Middle frontal gyrus (tissue), 1 donor: Measurements from ENCODE around the gene LTA4H.

Source experiments
- DNase-seq: peaks from one replicate; pipeline ENCODE4 v3.0.0-alpha.2; 2015; ENCODE audit warnings: low spot score; ENCODE audit errors: extremely low spot score

LTA4H gene

DNA sequence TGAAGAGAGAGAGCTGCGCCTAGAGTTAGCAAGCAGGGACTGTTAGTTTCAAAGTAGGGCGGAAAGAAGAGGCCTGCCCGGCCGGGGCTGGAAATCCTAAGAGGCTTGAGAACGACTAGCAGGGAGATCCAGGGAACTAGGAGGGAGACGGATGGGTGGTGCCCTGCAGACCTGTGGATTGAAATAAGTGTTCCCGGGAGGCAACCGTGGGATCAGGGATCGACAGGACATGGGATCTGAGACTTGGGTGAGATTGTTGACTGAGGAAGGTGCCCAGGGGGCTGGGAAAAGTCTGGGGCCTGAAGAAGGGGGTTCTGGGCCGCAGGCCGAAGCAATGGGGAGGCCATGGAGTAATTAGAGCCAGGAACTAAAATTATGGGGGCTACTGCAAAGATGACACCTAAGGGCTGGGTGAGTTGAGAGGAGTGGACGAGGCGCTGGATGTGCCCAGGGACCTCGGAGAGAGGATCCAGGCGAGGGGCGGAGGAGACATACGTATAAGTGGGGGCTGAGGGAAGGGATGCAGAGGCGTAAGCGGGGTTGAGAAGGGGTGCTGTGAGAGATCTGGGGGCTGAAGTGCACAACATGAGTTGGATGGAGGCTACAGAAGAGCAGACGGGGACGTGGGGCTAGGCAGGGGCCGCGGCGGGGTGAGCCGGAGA lies 635 bp downstream of the LTA4H start:
- DNase-seq: no peak

DNA sequence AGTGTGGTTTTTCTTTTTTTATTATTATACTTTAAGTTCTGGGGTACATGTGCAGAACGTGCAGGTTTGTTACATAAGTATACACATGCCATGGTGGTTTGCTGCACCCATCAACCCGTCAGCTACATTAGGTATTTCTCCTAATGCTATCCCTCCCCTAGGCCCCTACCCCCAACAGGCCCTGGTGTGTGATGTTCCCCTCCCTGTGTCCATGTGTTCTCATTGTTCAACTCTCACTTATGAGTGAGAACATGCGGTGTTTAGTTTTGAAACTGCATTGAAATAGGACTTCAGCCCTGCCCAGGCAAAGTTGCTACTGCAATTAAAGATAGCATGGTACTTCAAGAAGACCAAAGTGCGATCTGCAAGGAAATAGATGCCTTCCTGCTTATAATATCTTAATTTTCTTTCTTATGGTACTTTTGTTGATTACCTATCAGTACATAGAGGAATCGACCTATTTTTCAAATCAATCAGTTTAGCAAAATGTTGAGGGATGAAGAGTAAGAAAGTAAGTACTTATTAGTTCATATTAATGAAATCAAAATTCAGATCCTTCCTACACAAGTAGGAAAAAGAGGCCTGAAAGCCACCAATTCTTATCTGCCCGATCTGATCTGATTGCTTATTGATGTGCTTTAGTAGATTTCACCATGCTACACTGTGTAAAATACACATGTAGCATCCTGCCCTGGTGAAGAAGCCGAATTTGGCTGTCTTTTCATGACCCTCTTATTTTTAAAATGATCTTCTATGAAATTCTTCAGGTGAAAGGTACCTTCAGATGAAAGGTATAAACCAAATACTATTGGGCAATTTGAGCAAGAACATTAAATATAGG lies 1.6 kb downstream of the LTA4H start:
- no peak for DNase-seq

DNA sequence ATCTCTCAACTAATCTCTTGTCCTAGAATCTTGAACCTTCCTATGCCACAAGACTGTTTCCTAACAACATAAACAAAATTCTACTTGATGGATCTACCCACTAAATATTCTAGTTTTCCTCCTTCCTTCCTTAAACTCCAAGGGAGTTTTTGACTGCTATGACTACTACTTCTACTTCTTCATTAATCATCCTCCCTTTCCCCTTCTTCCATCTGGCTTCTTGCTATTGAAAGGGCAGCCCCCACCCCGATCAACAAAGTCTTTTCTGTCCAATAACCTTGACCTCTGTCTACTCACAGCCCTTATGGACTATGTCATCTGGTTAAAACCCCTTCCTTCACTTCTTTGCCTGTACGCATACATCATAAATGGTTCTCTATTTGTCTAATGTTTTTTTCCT lies 5.6 kb downstream of the LTA4H start:
- DNase-seq: no peak

DNA sequence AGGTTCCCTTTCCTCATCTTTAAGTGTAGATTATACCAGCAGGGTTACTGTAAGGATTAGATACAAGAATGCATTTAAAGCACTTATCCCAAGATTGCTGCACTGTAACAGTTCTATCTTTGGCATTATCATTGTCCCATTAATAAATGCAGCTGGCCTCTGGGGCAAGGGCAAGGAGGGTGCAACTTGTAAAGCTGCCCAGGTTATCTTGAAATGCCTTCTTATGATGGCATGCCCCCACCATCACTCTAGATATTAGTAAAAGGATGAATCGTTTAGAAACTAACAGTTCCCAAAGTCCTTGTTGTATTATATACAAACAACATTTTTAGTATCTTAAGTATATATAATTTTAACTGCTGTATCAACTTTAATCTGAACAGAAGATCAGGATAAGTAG lies 6.8 kb downstream of the LTA4H start:
- DNase-seq: no peak

DNA sequence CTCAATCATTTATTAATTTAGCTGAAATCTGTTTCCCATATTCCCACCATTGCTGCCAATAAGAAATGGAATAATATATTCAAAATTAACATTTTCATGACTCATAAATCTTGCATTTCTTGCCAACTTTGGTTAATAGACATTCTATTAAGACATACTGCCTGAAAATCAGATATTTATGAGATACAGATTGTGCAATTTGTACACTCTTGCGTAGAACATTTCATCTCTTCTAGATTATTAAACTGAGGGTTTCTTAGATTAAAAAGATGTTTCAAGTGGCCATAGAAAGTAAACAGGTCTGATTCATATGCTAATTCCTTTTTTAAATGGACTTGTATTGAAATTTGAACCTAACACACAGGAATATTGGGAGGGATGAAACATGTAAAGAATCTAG lies 9.1 kb downstream of the LTA4H start:
- DNase-seq: no peak

DNA sequence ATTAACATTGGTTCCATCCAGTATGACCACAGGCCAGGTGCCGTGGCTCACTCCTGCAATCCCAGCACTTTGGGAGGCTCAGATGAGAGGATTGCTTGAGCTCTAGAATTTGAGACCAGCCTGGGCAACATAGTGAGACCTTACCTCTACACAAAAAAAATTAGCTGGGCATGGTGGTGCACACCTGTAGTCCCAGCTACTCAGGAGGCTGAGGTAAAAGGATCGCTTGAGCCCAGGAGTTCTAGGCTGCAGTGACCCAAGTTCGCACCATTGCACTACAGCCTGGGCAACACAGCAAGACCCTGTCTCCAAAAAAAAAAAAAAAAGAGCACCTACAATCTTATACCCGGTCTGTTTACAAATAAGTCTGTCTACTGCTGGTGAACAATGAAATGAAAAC lies 9.9 kb downstream of the LTA4H start:
- DNase-seq: no peak

DNA sequence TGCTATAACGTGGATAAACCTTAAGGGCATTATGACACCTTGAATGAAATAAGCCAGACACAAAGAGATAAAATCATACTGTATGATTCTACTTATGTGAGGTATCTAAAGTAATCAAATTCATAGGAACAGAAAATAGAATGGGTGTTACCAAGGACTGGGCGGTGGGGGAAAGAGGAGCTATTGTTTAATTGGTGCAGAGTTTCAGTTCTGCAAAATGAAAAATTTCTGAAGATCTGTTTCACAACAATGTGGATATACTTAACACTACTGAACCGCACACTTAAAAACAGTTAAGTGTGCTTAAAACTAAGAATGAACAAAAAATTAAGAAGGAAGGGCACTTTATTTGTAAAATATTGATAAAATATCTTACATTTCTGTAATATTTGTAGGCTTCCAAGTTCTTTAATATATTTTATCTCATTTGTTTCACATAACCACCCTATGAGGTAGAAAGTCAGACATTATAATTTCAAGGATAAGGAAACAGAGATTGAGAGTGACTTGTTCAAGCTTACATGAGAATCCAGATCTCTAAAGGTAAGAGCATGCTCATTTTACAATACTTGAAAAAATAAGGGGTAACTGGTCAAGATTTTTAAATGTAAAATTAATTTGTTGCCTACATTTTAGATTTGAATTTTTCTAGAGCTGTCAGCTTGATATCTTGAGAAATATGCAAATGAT lies 14.9 kb downstream of the LTA4H start:
- DNase-seq: no peak

DNA sequence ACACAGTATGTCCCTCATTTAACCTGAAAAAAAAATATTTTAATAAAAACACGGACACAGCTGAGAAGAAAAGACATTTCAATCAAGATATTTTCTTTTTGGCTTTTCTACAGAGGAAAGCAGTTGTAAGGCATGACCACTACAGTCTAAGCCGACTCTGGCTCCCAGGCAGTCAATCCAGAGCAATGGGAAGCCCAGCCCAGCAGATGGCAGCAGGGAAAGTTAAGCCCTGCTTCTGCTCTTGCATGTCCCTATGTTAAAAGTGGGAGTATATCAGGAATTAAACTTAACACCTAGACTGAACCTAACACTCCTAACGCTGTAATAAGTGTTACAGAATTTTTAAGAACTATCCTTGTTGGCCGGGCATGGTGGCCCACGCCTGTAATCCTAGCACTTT lies 19.7 kb downstream of the LTA4H start:
- no peak for DNase-seq

DNA sequence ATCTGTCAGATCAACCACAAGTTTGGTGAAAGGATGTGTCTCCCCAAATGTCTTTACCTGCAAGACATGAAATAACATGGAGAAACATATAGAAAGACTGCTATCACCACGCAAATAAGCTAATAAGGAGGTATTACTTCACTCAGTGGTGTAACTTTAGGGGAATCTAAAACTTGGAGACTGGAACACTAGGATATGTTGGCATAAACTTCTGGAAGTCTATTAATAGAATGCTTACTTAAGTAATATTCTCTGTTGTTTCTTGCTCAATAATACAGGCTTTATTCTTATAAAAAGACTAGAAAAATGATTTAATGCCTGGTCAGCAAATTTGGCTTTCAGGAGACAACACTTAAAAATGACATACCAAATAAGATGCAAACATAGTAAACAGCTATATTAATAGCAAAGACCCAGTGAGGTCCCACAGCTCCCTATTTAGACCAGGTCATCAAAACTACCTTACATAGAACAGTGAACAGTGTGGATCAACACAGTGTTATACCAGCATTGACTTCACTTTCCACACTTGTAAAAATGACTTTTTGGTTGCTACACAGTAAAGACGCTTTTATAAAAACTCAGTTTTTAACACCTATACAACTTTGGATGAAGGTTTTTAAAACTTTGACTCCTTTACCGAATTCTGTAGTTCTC lies 20.3 kb downstream of the LTA4H start:
- DNase-seq: no peak

DNA sequence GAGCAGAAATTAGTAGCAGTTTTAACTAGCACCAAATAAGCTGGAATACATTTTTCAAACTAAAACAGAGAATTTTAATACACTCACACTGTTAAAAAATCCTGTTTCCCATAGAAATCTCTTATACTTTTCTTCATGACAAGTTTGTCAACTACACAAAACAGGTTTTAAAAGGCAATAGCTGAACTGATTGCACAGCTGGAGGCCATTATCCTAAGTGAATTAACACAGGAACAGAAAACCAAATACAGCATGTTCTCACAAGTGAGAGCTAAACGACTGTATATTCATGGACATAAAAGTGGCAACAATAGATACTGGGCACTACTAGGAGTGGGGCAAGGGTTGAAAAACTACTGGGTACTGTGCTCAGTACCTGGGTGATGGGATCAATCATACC lies 27.7 kb downstream of the LTA4H start:
- DNase-seq: no peak

DNA sequence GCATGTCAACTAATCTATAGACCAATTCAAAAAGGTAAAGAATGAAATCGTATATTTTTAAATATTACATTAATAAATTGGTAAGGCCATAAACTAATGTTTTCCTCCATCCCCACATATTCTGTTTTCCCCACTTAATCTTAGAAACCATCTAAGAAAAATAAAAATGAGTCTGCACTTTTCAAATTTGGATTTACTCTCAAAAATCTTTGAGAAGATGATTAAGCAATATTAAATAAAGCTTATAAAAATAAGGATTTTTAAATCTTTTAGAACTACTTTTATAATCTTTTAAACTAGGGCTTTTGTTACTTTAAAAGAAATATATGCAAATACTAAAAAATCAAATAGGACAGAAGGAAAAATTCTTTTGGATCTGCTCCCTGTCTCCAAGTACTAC lies 28.7 kb downstream of the LTA4H start:
- DNase-seq: no peak

DNA sequence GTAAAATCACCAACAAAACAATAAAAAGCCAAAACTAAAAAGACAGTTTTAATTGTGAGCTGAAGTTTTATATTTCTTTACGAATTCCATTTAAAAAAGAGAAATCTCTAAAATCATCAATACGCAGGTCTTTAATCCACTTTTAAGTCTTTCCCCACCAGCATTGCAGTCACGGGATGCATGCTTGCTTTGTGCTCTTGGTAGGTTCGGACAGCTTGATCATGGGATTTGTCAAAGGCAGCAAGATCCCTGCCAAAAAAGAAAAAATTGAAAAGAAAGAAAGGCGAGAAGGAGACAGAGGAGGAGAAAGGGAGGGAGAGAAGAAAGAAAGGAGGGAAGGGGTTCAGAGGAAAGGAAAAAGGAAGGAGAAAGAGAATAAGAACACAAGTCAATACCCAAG lies 34.5 kb downstream of the LTA4H start:
- no peak for DNase-seq

DNA sequence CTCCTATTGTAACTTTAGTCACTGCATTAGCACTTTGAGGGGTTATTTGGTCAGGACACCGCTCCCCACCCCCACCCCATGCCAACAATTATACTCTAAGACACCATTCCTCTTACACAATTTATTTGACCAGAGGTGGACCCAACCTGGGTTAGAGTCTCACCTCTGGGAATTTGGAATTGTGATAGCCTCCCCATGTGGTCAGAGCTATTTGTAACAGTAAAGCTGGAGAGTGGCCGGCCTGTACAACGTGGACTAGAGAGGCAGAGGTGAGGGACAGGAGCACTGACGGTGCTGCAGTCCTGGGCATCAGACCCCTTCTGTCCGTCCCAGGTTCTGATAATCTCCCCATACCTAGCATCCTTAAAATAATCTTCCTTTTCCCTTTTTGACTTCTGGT lies 35.9 kb downstream of the LTA4H start:
- DNase-seq: no peak

DNA sequence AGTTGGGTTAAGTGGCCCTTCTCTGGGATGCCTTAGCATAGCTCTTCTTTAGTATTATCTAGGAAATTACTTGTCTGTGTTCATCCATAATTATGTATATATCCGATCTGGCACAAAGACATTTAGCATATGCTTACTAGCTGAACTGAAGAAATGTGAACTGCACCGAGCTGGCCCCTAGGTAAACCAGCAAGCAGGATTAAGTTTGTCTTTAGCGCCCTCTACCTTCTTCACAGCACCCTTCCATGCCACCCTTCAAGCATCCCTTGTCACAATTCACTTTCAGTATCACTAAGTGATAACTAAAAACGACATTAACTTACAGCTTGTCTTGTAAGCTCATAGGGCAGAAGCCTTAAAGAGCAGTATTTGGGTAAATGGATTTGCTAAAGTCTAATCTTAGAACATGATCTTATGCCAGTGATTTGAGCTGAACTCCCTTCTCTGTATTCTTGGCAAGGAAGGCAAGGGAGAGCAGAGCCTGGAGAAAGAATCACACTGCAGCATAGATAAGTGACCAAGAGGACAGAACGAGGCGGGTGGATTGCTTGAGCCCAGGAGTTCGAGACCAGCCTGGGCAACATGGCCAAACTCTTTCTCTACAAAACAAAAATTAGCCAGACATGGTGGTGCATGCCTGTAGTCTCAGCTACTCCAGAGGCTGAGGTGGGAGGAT lies 36.6 kb downstream of the LTA4H start:
- peak; percentile 9 for DNase-seq

DNA sequence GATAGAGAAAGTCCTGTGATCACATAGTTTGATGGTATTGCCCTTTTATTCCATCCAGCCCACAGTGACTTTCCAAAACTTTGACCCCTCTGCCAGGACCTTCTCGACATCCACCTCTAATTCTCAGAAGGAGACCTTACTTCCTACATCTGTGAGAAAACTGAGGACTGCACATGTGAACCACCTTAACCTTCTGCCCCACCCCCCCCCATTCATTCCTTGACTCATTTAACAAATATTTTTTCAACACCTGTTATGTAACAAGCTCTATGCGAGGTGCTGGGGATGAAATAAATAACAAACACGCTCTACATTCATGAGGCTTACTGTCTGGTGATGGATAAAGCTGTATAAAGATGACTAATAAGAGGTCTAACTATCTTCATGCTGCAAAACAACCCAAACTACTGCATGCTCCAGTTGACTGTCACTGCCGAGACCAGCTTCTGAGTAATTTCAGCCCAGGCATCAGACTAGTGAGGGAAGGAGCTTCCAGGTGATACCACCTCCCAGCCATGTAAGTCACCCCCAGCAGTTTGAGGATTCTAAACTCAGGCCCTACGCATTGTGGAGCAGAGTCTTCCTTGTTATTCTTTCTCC lies 37.4 kb downstream of the LTA4H start:
- DNase-seq: no peak

DNA sequence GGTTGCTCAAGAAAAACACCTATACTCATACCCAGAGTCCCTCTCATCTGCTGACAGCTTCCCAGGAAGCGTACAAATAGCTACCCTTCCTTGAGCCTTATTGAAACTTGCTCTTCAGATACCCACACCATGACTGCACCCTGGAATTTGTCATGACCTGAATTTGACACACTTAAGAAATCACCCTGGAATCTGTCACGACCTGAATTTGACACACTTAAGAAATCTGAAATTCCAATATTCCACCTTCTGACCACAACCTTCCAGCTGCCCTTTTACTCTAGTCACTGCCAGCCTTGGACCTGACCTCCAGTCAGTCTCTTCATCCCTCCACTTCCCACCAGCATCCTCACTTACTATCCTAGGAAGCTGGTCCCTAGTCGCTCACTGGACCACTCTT lies 38.1 kb downstream of the LTA4H start:
- no peak for DNase-seq

DNA sequence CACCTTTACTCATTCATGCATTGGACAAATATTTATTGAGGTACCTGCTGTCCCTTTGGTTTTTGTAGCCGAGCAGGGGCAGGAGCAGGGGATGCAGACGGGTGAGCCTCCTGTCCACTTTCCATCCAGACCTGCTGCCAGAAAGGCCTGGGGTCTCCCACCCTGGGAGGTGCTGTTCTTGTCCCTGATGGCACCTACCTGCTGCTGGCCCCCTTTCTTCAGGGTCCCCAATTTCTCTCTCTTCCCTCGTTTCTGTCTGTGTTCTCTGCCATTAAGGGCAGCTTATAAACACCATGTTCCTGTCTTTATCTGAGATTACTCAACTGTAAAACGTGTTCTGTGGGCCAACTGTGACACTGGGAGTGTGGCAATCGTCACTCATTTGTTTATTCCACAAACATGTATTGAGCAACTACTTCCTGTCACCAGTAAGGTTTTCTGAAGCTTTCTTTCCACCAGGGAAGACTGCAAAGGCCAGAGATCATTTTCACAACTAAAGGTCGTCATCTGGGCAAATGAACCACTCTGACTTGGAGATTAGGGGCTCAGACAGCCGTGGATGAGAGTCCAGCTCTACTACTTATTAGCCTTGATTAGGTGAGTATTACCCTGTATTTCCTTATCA lies 39.2 kb downstream of the LTA4H start, which contains the start of gene HAL:
Gene HAL, minus strand, starts transcription at position 311 of the 625 bp plus-strand sequence. CDS start 434 bp downstream, outside the sequence.
- DNase-seq: no peak

DNA sequence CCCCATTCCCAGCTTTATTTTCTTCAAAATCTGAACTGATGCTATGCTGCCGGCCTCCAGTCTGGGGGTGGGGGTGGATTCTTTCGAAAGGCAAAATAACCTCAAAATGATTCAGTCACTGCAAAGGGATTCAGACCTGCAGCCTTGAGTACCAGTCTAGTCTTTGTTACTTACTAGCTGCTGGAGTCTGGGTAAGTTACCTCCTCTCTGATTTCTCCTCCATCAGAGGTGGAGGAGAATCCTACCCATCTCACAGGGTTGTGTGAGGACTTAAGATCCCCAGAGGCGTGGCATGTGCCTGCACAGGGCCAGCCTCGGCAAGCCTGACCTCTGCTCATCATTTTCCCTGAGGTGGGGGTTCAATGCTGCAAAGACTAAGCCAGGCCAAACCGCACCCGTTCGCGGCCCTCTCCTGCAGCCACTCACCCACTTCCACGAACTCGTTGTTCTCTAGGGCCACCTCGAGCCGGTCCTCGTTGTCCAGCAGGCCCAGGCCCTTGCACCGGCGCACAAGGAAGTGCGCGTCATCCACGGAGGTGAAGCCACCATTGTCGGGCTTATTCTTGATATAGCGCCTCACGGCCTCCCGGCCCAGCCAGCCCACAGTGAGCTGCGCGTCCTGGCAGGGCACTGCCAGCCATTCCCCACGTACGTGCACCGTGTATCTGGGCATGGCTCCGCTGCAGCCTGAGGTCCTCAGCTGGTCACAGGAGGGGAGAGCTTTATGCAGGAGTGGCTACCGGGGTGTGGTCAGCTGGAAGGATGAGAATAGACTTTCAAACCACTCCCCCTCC lies 40.0 kb downstream of the LTA4H start:
- no peak for DNase-seq

DNA sequence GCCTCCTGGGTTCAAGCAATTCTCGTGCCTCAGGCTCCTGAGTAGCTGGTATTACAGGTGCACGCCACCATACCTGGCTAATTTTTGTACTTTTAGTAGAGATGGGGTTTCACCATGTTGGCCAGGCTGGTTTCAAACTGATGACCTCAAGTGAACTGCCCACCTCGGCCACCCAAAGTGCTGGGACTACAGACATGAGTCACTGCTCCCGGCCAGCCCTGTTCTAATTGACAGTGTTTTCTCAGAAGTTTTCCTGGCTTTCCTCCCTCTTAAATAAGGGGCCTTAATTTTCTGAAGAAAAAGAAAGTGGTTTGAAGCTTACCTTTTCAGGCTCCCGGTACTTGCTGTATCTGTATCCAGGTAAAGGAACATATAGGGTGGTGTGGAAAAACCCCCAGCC lies 40.9 kb downstream of the LTA4H start:
- no peak for DNase-seq

DNA sequence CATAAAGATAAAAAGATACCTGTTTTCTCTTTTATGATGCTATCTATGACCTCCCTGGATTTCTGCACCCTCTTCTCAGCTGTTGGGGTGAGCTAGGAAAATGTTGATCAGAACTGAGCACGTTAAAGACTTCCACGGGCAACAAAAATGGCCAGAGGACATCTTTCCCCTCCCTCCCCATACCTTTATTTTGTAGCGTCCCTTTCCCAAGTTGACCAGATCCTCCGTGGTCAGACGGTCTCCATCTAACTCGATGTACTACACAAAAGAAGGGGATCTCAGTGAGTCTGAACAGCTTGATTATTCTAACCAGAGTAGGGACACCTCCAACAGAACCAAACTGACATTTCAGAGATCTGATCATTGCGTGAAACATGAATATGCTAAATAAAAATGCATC lies 41.5 kb downstream of the LTA4H start:
- DNase-seq: no peak
